IMR-90 (cell line): ENCODE measurements around the gene SERPINA10. TPM values are rescaled to one million over a fixed set of nuclear protein-coding genes. Genes with fewer than 3 reads are reported as not detected.

Source experiments
- ATAC-seq: fragments of 200-7000 bp; cut with Tn5 transposase; 2 replicates; pipeline ENCODE4 v1.9.1; 2020; ENCODE audit warnings: low read depth, mild to moderate bottlenecking, moderate library complexity
- BruUV-seq: library from RNA; stranded (reverse); fragments of 400-500 nt; replicated peaks from 2 replicates; lab custom pipeline; 2021; lab: Mats Ljungman, UMichigan
- CTCF ChIA-PET: fragments of 300-600 bp; formaldehyde crosslinking; extraction: SDS; loops from one replicate; lab custom pipeline; 2021; ENCODE audit warnings: antibody characterized with exemption; lab: Yijun Ruan, JAX
- POLR2A ChIA-PET: fragments of 300-600 bp; sonication (Branson Sonifier 250); formaldehyde crosslinking; loops from one replicate; lab custom pipeline; 2022; ENCODE audit warnings: antibody characterized with exemption; ENCODE audit not compliant: unreplicated experiment; lab: Charles Lee
- DNase-seq: peaks from one replicate; pipeline ENCODE4 v3.0.0; 2013
- H2AFZ ChIP-seq: replicated peaks from 2 replicates; pipeline ENCODE3; 2013; ENCODE audit warnings: low read length, mild to moderate bottlenecking; ENCODE audit not compliant: poor library complexity
- H2AK5ac ChIP-seq: 2 replicates; pipeline ENCODE4 v1.6.1; 2013; ENCODE audit warnings: low read depth, low read length, inconsistent platforms
- H2AK9ac ChIP-seq: replicated peaks from 2 replicates; pipeline ENCODE3; 2013; ENCODE audit warnings: mild to moderate bottlenecking, low read depth, low read length, moderate library complexity; ENCODE audit not compliant: poor library complexity
- H2BK120ac ChIP-seq: 2 replicates; pipeline ENCODE4 v1.6.1; 2013; ENCODE audit warnings: low read depth, low read length, inconsistent platforms
- H2BK15ac ChIP-seq: 3 replicates; pipeline ENCODE4 v1.6.1; 2013; ENCODE audit warnings: low read depth, low read length, inconsistent platforms
- H2BK20ac ChIP-seq: 2 replicates; pipeline ENCODE4 v1.6.1; 2013; ENCODE audit warnings: low read depth, mild to moderate bottlenecking, inconsistent platforms, low read length, moderate library complexity
- H2BK5ac ChIP-seq: 2 replicates; pipeline ENCODE4 v1.6.1; 2013; ENCODE audit warnings: mild to moderate bottlenecking, low read depth, low read length, inconsistent platforms; ENCODE audit not compliant: poor library complexity, severe bottlenecking
- H3K14ac ChIP-seq: replicated peaks from 2 replicates; pipeline ENCODE4 v1.6.1; 2013; ENCODE audit warnings: low read depth, low read length, inconsistent platforms
- H3K18ac ChIP-seq: 2 replicates; pipeline ENCODE4 v1.6.1; 2013; ENCODE audit warnings: low read depth, low read length, control low read depth
- H3K23ac ChIP-seq: 2 replicates; pipeline ENCODE4 v1.6.1; 2013; ENCODE audit warnings: low read depth, low read length, inconsistent platforms
- H3K27ac ChIP-seq: 2 replicates; pipeline ENCODE4 v1.5.1; 2013; ENCODE audit warnings: mild to moderate bottlenecking, control low read depth, low read length; ENCODE audit not compliant: insufficient read depth
- H3K27me3 ChIP-seq: 2 replicates; pipeline ENCODE4 v1.6.1; 2013; ENCODE audit warnings: low read length; ENCODE audit not compliant: control insufficient read depth, insufficient read depth
- H3K36me3 ChIP-seq: 2 replicates; pipeline ENCODE4 v1.6.1; 2013; ENCODE audit warnings: low read length, mixed read lengths; ENCODE audit not compliant: control insufficient read depth, insufficient read depth
- H3K4ac ChIP-seq: 2 replicates; pipeline ENCODE4 v1.6.1; 2013; ENCODE audit warnings: low read depth, low read length, inconsistent platforms
- H3K4me1 ChIP-seq: 2 replicates; pipeline ENCODE4 v1.6.1; 2013; ENCODE audit warnings: low read length, mixed read lengths; ENCODE audit not compliant: control insufficient read depth, insufficient read depth
- H3K4me2 ChIP-seq: 2 replicates; pipeline ENCODE4 v1.6.1; 2013; ENCODE audit warnings: low read depth, mild to moderate bottlenecking, control low read depth, low read length, moderate library complexity
- H3K4me3 ChIP-seq: 2 replicates; pipeline ENCODE4 v1.5.1; 2013; ENCODE audit warnings: low read depth, mild to moderate bottlenecking, control low read depth, low read length, moderate library complexity; ENCODE audit not compliant: insufficient read depth
- H3K56ac ChIP-seq: 2 replicates; pipeline ENCODE4 v1.6.1; 2013; ENCODE audit warnings: low read length, inconsistent platforms; ENCODE audit not compliant: insufficient read depth; ENCODE audit errors: extremely low read depth
- H3K79me1 ChIP-seq, 2 experiments: 2 replicates each; pipeline ENCODE4 v1.6.1; 2013; ENCODE audit warnings: low read length in 2 of 2, inconsistent platforms in 1 of 2, low read depth in 1 of 2
- H3K9ac ChIP-seq: 2 replicates; pipeline ENCODE4 v1.6.1; 2013; ENCODE audit warnings: low read depth, low read length, control low read depth
- H3K9me1 ChIP-seq: 2 replicates; pipeline ENCODE4 v1.6.1; 2013; ENCODE audit warnings: low read length, inconsistent platforms; ENCODE audit not compliant: insufficient read depth
- H3K9me3 ChIP-seq: 2 replicates; pipeline ENCODE4 v1.6.1; 2013; ENCODE audit warnings: low read length; ENCODE audit not compliant: control insufficient read depth, insufficient read depth
- H4K20me1 ChIP-seq: 2 replicates; pipeline ENCODE4 v1.6.1; 2013; ENCODE audit warnings: low read length, inconsistent platforms; ENCODE audit not compliant: insufficient read depth
- H4K5ac ChIP-seq: 2 replicates; pipeline ENCODE4 v1.6.1; 2013; ENCODE audit warnings: mild to moderate bottlenecking, low read depth, low read length, control low read depth
- H4K8ac ChIP-seq, 2 experiments: 2 replicates each; pipeline ENCODE4 v1.6.1; 2013; ENCODE audit warnings: low read depth in 2 of 2, low read length in 2 of 2, control low read depth in 1 of 2, inconsistent platforms in 1 of 2
- H4K91ac ChIP-seq: 2 replicates; pipeline ENCODE4 v1.6.1; 2013; ENCODE audit warnings: low read depth, low read length, inconsistent platforms; ENCODE audit not compliant: insufficient read depth
- MAFK ChIP-seq: IDR thresholded peaks from 2 replicates; pipeline ENCODE4 v1.6.1; 2012; ENCODE audit warnings: low read depth, low read length, improper control_type of control experiment
- RFX5 ChIP-seq: IDR thresholded peaks from 2 replicates; pipeline ENCODE4 v1.8.0; 2012; ENCODE audit warnings: low read depth, mild to moderate bottlenecking, low read length, moderate library complexity
- WGBS, 2 experiments: methylation state at CpG; one replicate each; pipeline versions ENCODE4 v1.1.5 to v1.1.7; 2013; ENCODE audit warnings: missing lambda C conversion rate in 2 of 2; ENCODE audit not compliant: insufficient read length in 1 of 2; ENCODE audit errors: extremely low coverage in 2 of 2; 5-methylcytosine and 5-hydroxymethylcytosine counted together
- dilution Hi-C: fragments of 300-500 bp; cut with HindIII; formaldehyde crosslinking; loops from one replicate; pipeline ENCODE4 v1.14.3; 2018; ENCODE audit warnings: low sequenced_read_pairs; ENCODE audit not compliant: unreplicated experiment
- in situ Hi-C: fragments of 300-500 bp; cut with MboI; formaldehyde crosslinking; loops from 3 replicates; pipeline ENCODE4 v1.14.3; 2019; ENCODE audit warnings: low sequenced_read_pairs, inconsistent platforms, mixed read lengths
- intact Hi-C: fragments of 100-400 bp; cut with micrococcal nuclease; formaldehyde crosslinking; loops from 2 replicates; pipeline ENCODE4 v1.10.0; 2022
- polyA plus RNA-seq, 3 experiments: library from polyadenylated mRNA; depleted of rRNA; stranded (reverse); fragments of >200 nt; gene quantifications; 2 replicates each; pipeline ENCODE4 v1.2.3, GENCODE V29; 2012; ENCODE audit warnings: low replicate concordance in 1 of 3
- total RNA-seq: library from RNA; depleted of rRNA; stranded (reverse); fragments of >200 nt; gene quantifications from 2 replicates; pipeline ENCODE4 v1.2.3, GENCODE V29; 2012

The SERPINA10 gene
- total and polyA plus RNA-seq, 2 of the 4 experiments (the other 2 are of a cell fraction) = not detected

DNA sequence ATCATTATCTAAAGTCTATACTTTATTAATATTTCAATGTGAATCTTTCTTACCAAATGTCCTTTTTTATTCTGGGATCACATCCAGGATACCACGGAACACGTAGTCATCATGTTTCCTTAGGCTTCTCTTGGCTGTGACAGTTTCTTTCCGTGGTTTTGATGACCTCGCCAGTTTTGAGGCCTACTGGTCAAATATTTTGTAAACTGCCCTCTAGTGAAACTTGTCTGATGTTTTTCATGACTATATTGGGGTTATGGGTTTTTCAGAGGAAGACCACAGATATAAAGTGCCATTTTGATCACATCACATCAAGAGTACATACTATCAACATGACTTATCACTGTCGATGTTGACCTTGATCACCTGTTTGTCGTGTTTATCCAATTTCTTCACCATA lies 44.2 kb upstream of the SERPINA10 start:
- H3K4me2 ChIP-seq = no peak overlapping the region
- no peak overlapping the region for H2BK20ac ChIP-seq
- no peak overlapping the region for H3K14ac ChIP-seq
- POLR2A ChIA-PET = no interaction called here
- H3K9me3 ChIP-seq = no peaks in the 10 kb centered on the region
- no CpG with 5 or more reads among the region's 6 CpGs for WGBS, 2 experiments
- CTCF ChIA-PET = no interaction called here
- TF ChIP-seq MAFK (peak; percentile 73), RFX5 (no peak)
- H4K8ac ChIP-seq = no peak overlapping the region
- no peaks in the 10 kb centered on the region for H4K20me1 ChIP-seq
- DNase-seq = peak; percentile 31
- H3K18ac ChIP-seq = no peak overlapping the region
- no peak overlapping the region for H2AK9ac ChIP-seq
- in situ Hi-C loops (no loop called here), intact Hi-C loops (no loop called here), dilution Hi-C loops (no loop called here)
- ATAC-seq = no peak
- no peak overlapping the region for H4K91ac ChIP-seq
- H2AFZ ChIP-seq = no peak overlapping the region
- no peak overlapping the region for H3K56ac ChIP-seq
- H3K4ac ChIP-seq = no peak overlapping the region
- H2BK5ac ChIP-seq = no peak overlapping the region
- H2BK120ac ChIP-seq = no peak overlapping the region
- H3K23ac ChIP-seq = no peak overlapping the region
- no peak overlapping the region for H2AK5ac ChIP-seq
- no peak overlapping the region for H3K27ac ChIP-seq
- no peak overlapping the region for H2BK15ac ChIP-seq
- 0 out of 2 replicates have a peak, but pooled peaks cover 3% of the 10 kb centered on the region for H3K9me1 ChIP-seq
- H3K36me3 ChIP-seq = no peaks in the 10 kb centered on the region
- H3K9ac ChIP-seq = no peak overlapping the region
- H3K4me1 ChIP-seq = no peaks in the 10 kb centered on the region
- no peaks in the 10 kb centered on the region for H3K79me1 ChIP-seq
- H3K4me3 ChIP-seq = no peak overlapping the region
- no peak overlapping the region for H4K5ac ChIP-seq
- no TSS peak for BruUV-seq
- no peaks in the 10 kb centered on the region for H3K27me3 ChIP-seq
